ENCODE results near the gene BPIFA3.
"Not testable (repeated sequence)": the region's sequence is repeated elsewhere in the genome, so short reads cannot be mapped to it uniquely, and the experiment has no call there.

BPIFA3 gene

DNA sequence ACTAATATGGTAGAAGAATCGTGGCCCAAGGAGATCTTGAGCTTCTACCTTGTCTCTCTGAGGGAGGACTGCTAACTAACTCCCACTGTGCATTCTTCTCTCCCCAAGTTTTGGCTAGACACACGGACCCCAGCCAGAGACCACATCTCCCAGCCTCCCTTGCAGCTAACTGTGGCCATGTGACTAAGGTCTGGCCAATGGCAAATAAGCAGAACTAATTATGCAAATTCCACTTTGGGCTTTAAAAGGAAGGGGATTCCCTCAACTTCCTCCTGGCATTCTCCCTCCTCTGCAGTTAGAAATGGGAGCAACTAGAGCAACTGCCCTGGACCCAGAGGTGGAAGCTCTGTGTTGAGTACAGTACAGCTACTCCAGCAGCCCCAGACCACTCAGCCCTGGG is 33.8 kb upstream of the BPIFA3 start:
- Histone ChIP-seq H3K36me3 (no peaks in the 10 kb centered on the region), H4K20me1 (no peaks in the 10 kb centered on the region), H3K4me2 (no peak overlapping the region), H3K4me1 (no peaks in the 10 kb centered on the region), H3K9me3 (peaks cover 10% of the 10 kb centered on the region; the same call in 1 of the 2 replicates), H3K4me3 (no peak overlapping the region), H3K9ac (no peak overlapping the region), H3K27ac (no peak overlapping the region), H3K27me3 (no peaks in the 10 kb centered on the region)
- TF ChIP-seq Cebpa-rat (IDR thresholded peaks at IDR 0.05): no peak

DNA sequence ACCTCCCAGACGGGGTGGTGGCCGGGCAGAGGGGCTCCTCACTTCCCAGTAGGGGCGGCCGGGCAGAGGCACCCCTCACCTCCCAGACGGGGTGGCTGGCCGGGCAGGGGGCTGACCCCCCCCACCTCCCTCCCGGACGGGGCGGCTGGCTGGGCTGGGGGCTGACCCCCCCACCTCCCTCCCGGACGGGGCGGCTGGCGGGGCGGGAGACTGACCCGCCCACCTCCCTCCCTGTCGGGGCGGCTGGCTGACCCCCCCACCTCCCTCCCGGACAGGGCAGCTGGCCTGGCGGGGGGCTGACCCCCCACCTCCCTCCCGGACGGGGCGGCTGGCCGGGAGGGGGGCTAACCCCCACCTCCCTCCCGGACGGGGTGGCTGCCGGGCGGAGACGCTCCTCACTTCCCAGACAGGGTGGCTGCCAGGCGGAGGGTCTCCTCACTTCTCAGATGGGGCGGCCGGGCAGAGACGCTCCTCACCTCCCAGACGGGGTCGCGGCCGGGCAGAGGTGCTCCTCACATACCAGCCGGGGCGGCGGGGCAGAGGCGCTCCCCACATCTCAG is 32.0 kb upstream of the BPIFA3 start:
- not testable (repeated sequence) for H3K4me1 ChIP-seq, H4K20me1 ChIP-seq, H3K9me3 ChIP-seq, H3K27me3 ChIP-seq, H3K27ac ChIP-seq, H3K4me2 ChIP-seq, H3K36me3 ChIP-seq, H3K4me3 ChIP-seq, H3K9ac ChIP-seq

DNA sequence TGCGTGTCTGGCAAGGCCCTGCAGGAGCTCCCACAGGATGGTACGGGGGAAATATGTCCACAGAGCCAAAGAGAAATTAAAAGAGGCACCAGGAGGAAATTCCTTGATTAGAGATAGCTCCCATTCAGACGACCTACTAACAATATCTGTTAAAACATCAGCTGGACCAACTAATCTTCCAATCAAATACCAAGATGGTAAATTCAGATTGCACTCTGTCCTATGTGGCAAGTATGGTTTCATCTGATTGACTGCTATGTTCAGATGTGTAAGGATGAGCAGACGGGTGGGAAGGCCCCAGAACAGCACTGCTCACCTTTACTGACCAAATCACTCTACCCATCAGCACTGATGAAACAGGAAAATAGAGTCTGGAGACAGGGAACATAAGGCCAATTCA is 29.7 kb upstream of the BPIFA3 start:
- Histone ChIP-seq H4K20me1 (no peaks in the 10 kb centered on the region), H3K4me1 (no peaks in the 10 kb centered on the region), H3K27ac (no peak overlapping the region), H3K27me3 (no peaks in the 10 kb centered on the region), H3K9ac (no peak overlapping the region), H3K9me3 (peaks cover 10% of the 10 kb centered on the region; the same call in 1 of the 2 replicates), H3K4me3 (no peak overlapping the region), H3K4me2 (no peak overlapping the region), H3K36me3 (no peaks in the 10 kb centered on the region)
- no peak for TF ChIP-seq Cebpa-rat (IDR thresholded peaks at IDR 0.05)

DNA sequence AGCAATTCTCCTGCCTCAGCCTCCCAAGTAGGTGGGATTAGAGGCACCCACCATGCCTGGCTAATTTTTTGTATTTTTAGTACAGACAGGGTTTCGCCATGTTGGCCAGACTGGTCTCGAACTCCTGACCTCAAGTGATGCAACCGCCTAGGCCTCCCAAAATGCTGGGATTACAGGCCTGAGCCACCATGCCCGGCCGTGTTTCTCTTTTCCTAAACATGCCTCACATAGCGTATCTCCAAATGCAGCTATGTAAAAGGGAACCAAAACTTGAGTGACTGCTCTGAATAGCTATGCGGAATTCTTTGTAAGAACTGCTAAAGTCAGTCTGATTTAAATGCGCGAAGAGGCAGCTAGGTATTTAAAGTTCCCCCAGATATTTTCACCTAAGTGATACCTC is 28.7 kb upstream of the BPIFA3 start:
- H4K20me1 ChIP-seq: no peaks in the 10 kb centered on the region
- H3K27ac ChIP-seq: no peak overlapping the region

DNA sequence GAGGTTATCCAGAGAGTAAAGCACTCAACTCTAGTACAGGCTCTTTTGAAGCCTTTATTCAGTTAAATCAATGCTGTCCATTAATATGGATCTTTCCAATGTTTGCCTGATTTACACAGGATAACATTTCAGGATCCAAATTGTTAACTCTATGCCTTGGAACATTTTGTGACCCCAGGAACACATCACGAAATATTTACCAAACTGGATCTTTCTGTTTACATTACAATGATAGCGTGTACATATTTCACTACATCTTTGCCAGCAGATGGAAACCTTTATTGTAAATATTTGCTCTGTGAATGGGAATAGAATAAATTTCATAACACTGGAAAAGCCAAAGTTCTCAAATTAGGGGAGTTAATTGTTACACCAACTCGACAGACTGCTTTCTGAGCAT is 25.7 kb upstream of the BPIFA3 start:
- no peak overlapping the region for H3K27ac ChIP-seq

More for the DNA sequence above, 28.7 kb upstream of the BPIFA3 start:
- no peak for TF ChIP-seq Cebpa-rat (IDR thresholded peaks at IDR 0.05)
- Histone ChIP-seq H3K4me1 (no peaks in the 10 kb centered on the region), H3K4me3 (no peak overlapping the region), H3K36me3 (no peaks in the 10 kb centered on the region), H3K9me3 (peaks cover 4% of the 10 kb centered on the region; the same call in 1 of the 2 replicates), H3K27me3 (no peaks in the 10 kb centered on the region), H3K9ac (no peak overlapping the region), H3K4me2 (no peak overlapping the region)

DNA sequence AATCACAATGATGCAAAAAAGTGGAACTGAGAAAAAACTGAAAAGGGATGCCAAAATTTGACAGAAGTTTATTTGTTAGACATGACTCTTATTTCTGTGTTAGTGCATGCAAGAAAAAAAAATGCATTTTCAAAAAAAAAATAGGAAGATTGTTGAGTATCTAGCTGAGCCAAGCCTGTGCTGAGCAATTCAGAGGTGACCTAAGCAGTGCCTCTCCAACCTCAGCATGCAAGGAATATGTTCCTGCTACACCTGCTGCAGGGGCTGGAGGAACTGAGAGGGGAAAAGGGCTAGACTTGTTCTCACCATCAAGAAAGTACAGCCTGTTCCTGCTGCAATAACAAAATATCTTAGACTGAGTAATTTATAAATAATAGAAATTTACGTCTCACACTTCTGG is 25.2 kb upstream of the BPIFA3 start:
- no peak overlapping the region for H3K9ac ChIP-seq
- H3K9me3 ChIP-seq: no peaks in the 10 kb centered on the region
- H3K4me3 ChIP-seq: no peak overlapping the region
- no peak overlapping the region for H3K4me2 ChIP-seq
- H3K36me3 ChIP-seq: no peaks in the 10 kb centered on the region
- H4K20me1 ChIP-seq: no peaks in the 10 kb centered on the region
- no peaks in the 10 kb centered on the region for H3K4me1 ChIP-seq
- H3K27me3 ChIP-seq: no peaks in the 10 kb centered on the region
- no peak overlapping the region for H3K27ac ChIP-seq
- no peak for TF ChIP-seq Cebpa-rat (IDR thresholded peaks at IDR 0.05)

More for the DNA sequence above, 25.7 kb upstream of the BPIFA3 start:
- Histone ChIP-seq H3K4me1 (no peaks in the 10 kb centered on the region), H3K4me2 (no peak overlapping the region), H3K27me3 (no peaks in the 10 kb centered on the region), H3K36me3 (no peaks in the 10 kb centered on the region), H3K4me3 (no peak overlapping the region), H3K9ac (no peak overlapping the region), H3K9me3 (no peaks in the 10 kb centered on the region), H4K20me1 (no peaks in the 10 kb centered on the region)
- TF ChIP-seq Cebpa-rat (IDR thresholded peaks at IDR 0.05): no peak

DNA sequence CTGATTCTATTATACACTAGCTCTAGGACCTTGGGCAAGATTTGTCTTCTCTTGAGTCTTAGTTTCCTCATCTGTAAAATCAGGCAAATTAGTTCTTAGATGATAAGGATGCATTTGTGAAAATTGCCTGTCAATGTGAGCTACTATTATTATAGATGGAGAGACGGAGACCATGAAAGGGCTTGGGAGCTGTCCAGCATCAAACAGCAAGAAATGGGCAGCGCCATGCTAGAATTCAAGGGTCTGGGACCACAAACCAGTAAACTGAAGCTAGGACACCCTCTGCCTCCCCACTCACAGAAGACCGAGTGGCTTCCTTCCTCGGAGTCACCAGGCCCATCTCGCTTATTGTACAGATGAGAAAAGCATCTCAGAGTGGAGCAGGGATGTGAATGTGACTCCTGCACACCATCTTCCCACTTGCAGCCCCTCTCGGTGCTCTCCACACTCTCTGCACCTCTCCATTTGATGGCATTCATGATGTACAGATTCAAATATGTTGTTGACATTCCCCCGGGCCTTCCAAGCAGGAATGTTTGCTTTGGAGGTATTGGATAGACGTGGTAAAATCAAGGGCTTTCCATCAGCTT is 24.1 kb upstream of the BPIFA3 start:
- H3K4me1 ChIP-seq: no peaks in the 10 kb centered on the region
- no peaks in the 10 kb centered on the region for H3K36me3 ChIP-seq
- no peaks in the 10 kb centered on the region for H3K9me3 ChIP-seq
- H4K20me1 ChIP-seq: no peaks in the 10 kb centered on the region
- TF ChIP-seq Cebpa-rat (IDR thresholded peaks at IDR 0.05): no peak
- H3K27me3 ChIP-seq: no peaks in the 10 kb centered on the region
- no peak overlapping the region for H3K9ac ChIP-seq
- no peak overlapping the region for H3K27ac ChIP-seq
- H3K4me2 ChIP-seq: no peak overlapping the region
- no peak overlapping the region for H3K4me3 ChIP-seq

DNA sequence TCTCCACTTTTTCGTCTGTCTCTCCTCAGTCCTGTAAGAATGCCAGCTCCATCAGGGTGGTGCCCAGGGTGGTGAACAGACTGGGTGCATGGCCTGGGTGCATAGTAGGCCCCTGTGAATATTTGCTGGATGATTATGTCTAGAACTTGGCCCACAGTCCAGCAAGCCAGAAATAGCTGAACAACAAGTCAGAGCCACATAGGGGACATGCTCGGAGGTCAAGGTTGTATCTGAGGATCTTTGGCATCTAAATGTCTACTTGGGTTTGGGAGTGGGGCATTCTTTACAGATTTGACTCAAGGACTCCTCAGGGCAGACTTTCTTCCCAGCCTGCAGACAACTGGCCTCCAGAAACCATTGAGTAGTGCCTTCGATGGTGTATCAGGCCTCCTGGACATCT is 18.1 kb upstream of the BPIFA3 start:
- Histone ChIP-seq H3K27me3 (no peaks in the 10 kb centered on the region), H3K4me3 (no peak overlapping the region), H3K4me1 (no peaks in the 10 kb centered on the region), H3K9me3 (no peaks in the 10 kb centered on the region), H3K27ac (no peak overlapping the region), H3K4me2 (no peak overlapping the region), H4K20me1 (no peaks in the 10 kb centered on the region), H3K9ac (no peak overlapping the region), H3K36me3 (no peaks in the 10 kb centered on the region)
- no peak for TF ChIP-seq Cebpa-rat (IDR thresholded peaks at IDR 0.05)

DNA sequence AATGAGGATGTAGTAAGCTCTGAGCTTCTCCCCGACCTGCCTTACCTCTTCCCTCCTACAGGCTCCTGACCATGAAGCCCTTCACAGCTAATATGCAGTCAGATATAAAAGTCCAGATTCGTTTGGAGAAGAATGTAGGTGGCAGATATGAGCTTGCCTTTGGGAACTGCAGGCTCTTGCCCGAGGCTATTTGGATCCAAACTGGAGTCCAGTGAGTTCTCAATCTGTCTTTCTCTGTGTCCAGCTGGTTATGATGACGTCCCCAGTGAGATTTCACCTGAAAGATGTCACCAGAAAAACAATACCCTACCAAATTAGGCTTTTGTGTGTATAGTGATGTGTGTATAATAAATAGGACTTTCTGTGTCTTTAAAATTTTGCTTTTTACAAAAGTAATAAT is 14.7 kb upstream of the BPIFA3 start:
- H3K4me3 ChIP-seq: no peak overlapping the region
- no peaks in the 10 kb centered on the region; the same call in 1 of the 2 replicates for H4K20me1 ChIP-seq
- no peaks in the 10 kb centered on the region for H3K36me3 ChIP-seq
- H3K9ac ChIP-seq: no peak overlapping the region
- TF ChIP-seq Cebpa-rat (IDR thresholded peaks at IDR 0.05): no peak
- no peaks in the 10 kb centered on the region for H3K9me3 ChIP-seq
- no peaks in the 10 kb centered on the region for H3K27me3 ChIP-seq
- no peak overlapping the region for H3K27ac ChIP-seq
- H3K4me1 ChIP-seq: no peaks in the 10 kb centered on the region
- no peak overlapping the region for H3K4me2 ChIP-seq

DNA sequence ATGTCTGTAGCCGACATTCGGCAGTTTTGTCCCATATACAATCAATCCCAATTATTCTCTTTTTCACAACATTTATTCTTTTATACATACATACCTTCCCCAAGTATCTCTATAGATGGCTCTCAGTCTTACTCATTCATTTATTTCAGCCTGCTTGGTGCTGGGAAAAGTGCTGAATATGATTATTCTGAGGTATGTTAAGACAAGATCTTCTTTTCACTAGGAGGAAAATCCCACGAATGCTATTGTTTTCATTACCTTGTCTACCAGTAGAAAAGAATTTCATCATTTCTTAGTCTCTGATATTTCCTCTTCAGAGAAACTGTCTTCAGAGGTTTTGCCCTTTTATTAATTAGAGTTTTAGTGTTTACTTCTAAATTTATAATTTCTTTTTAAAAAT is 13.7 kb upstream of the BPIFA3 start:
- Histone ChIP-seq H3K4me2 (no peak overlapping the region), H3K4me3 (no peak overlapping the region), H3K36me3 (no peaks in the 10 kb centered on the region), H3K9ac (no peak overlapping the region), H3K9me3 (no peaks in the 10 kb centered on the region), H4K20me1 (no peaks in the 10 kb centered on the region; the same call in 1 of the 2 replicates), H3K27ac (no peak overlapping the region), H3K4me1 (no peaks in the 10 kb centered on the region), H3K27me3 (no peaks in the 10 kb centered on the region)
- no peak for TF ChIP-seq Cebpa-rat (IDR thresholded peaks at IDR 0.05)

DNA sequence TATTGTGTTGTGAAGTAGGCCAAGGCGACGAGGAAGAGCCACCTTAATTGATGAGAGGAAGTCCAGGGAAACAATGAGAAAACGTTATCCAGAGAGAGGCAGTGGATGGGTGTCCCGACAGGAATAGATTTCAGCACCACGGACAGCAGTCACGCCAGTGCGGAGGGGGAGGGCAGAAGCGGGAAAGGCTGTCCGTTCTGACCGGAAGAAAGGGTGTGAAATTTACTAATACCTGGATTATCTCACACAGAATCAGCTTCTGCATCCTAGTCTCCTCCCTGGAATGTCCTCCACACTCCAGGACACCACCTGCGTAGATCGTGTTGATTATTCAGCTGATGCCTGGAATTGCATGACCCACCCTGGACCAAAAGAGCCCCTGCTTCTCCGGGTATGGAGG is 7.4 kb upstream of the BPIFA3 start:
- Histone ChIP-seq H3K9me3 (no peaks in the 10 kb centered on the region), H3K4me3 (no peak overlapping the region), H3K36me3 (no peaks in the 10 kb centered on the region), H3K27ac (no peak overlapping the region), H3K27me3 (no peaks in the 10 kb centered on the region), H3K4me2 (no peak overlapping the region), H4K20me1 (no peaks in the 10 kb centered on the region; the same call in 1 of the 2 replicates), H3K9ac (no peak overlapping the region), H3K4me1 (no peaks in the 10 kb centered on the region)
- no peak for TF ChIP-seq Cebpa-rat (IDR thresholded peaks at IDR 0.05)
